H1 (cell line): Measurements from ENCODE around the gene DHRS4L2. TPM values are rescaled to one million over a fixed set of nuclear protein-coding genes. Genes with fewer than 3 reads are reported as not detected.

Experiments
- CTCF ChIA-PET: fragments of 300-600 bp; sonication (Branson Sonifier 250); formaldehyde crosslinking; loops from one replicate; lab custom pipeline; 2021; ENCODE audit not compliant: partially characterized antibody; lab: Charles Lee
- POLR2A ChIA-PET: fragments of 300-600 bp; sonication (Branson Sonifier 250); formaldehyde crosslinking; loops from one replicate; lab custom pipeline; 2021; ENCODE audit warnings: inconsistent platforms; ENCODE audit not compliant: partially characterized antibody; lab: Charles Lee
- DNase-seq, 2 experiments: peaks; one replicate each; pipeline versions ENCODE4 v3.0.0 to v3.0.0-alpha.2; 2010 to 2022; ENCODE audit warnings: low spot score in 2 of 2, low read depth in 1 of 2, mixed read lengths in 1 of 2
- FAIRE-seq: peaks from 2 replicates; lab custom pipeline; 2011; peaks lifted over from hg19 to GRCh38; lab: Jason Lieb, UNC
- H2AFZ ChIP-seq: 2 replicates; pipeline ENCODE4 v1.8.1; 2012; ENCODE audit warnings: low read length, inconsistent platforms
- H2AK5ac ChIP-seq: 2 replicates; pipeline ENCODE4 v1.6.1; 2013; ENCODE audit warnings: low read depth, low read length
- H2BK120ac ChIP-seq: replicated peaks from 2 replicates; pipeline ENCODE3; 2013; ENCODE audit warnings: low read depth, low read length, inconsistent platforms
- H2BK12ac ChIP-seq: 2 replicates; pipeline ENCODE4 v1.6.1; 2013; ENCODE audit warnings: low read depth, low read length
- H2BK15ac ChIP-seq: 2 replicates; pipeline ENCODE4 v1.6.1; 2013; ENCODE audit warnings: low read length
- H2BK20ac ChIP-seq: 2 replicates; pipeline ENCODE4 v1.6.1; 2013; ENCODE audit warnings: low read length
- H2BK5ac ChIP-seq: 2 replicates; pipeline ENCODE4 v1.6.1; 2013; ENCODE audit warnings: low read depth, low read length
- H3K14ac ChIP-seq: 2 replicates; pipeline ENCODE4 v1.6.1; 2013; ENCODE audit warnings: inconsistent platforms; ENCODE audit not compliant: insufficient read length
- H3K18ac ChIP-seq: 2 replicates; pipeline ENCODE4 v1.6.1; 2013; ENCODE audit warnings: low read length; ENCODE audit errors: extremely low read depth
- H3K23ac ChIP-seq: 2 replicates; pipeline ENCODE4 v1.6.1; 2013; ENCODE audit warnings: inconsistent platforms; ENCODE audit not compliant: insufficient read length
- H3K23me2 ChIP-seq: 2 replicates; pipeline ENCODE4 v1.6.1; 2013; ENCODE audit warnings: low read depth, low read length
- H3K27ac ChIP-seq: 2 replicates; pipeline ENCODE4 v1.6.1; 2011; ENCODE audit warnings: low read depth, low read length, inconsistent platforms
- H3K27me3 ChIP-seq, 4 experiments: replicated peaks in 1 of 4; 1 replicate in 1 of 4; 2 replicates in 3 of 4; pipeline versions ENCODE4 v1.6.1 to v1.8.1; 2011 to 2013; ENCODE audit warnings: low read length in 3 of 4, mild to moderate bottlenecking in 3 of 4, inconsistent platforms in 2 of 4, mixed read lengths in 2 of 4, moderate library complexity in 1 of 4; ENCODE audit not compliant: control insufficient read depth in 3 of 4, insufficient read depth in 3 of 4; ENCODE audit errors: extremely low read depth in 1 of 4
- H3K36me3 ChIP-seq, 4 experiments: 2 replicates each; pipeline versions ENCODE4 v1.6.1 to v1.8.1; 2011 to 2013; ENCODE audit warnings: mild to moderate bottlenecking in 4 of 4, low read length in 3 of 4, moderate library complexity in 2 of 4, control low read depth in 1 of 4, inconsistent platforms in 1 of 4; ENCODE audit not compliant: insufficient read depth in 4 of 4, control insufficient read depth in 2 of 4
- H3K4ac ChIP-seq: replicated peaks from 2 replicates; pipeline ENCODE3; 2013; ENCODE audit warnings: low read length, low read depth, mixed read lengths, inconsistent platforms; ENCODE audit not compliant: insufficient read length
- H3K4me1 ChIP-seq, 4 experiments: replicated peaks in 1 of 4; 1 replicate in 1 of 4; 2 replicates in 3 of 4; pipeline versions ENCODE4 v1.6.1 to v1.8.1; 2011 to 2013; ENCODE audit warnings: low read length in 3 of 4, inconsistent platforms in 2 of 4, mixed read lengths in 1 of 4; ENCODE audit not compliant: insufficient read depth in 4 of 4, control insufficient read depth in 3 of 4
- H3K4me2 ChIP-seq, 2 experiments: 2 replicates each; pipeline versions ENCODE4 v1.6.1 to v1.8.1; 2011 to 2013; ENCODE audit warnings: low read depth in 2 of 2, low read length in 2 of 2, control low read depth in 1 of 2, inconsistent platforms in 1 of 2, mild to moderate bottlenecking in 1 of 2; ENCODE audit not compliant: insufficient read depth in 1 of 2
- H3K4me3 ChIP-seq, 4 experiments: fragments of 200-600, 300-600 bp in 1 of 4; sonication (generic), shearing (Covaris generic), sonication (Bioruptor Twin) in 1 of 4; 2 replicates each; pipeline versions ENCODE4 v1.5.1 to v1.8.1; 2011 to 2016; ENCODE audit warnings: low read length in 4 of 4, low read depth in 3 of 4, control low read depth in 2 of 4, inconsistent platforms in 2 of 4, mild to moderate bottlenecking in 2 of 4, mixed read lengths in 1 of 4, moderate library complexity in 1 of 4; ENCODE audit not compliant: insufficient read depth in 2 of 4; ENCODE audit errors: extremely low read depth in 1 of 4
- H3K56ac ChIP-seq: replicated peaks from 2 replicates; pipeline ENCODE3; 2013; ENCODE audit warnings: low read depth, mild to moderate bottlenecking, mixed read lengths, low read length, inconsistent platforms; ENCODE audit not compliant: insufficient read length
- H3K79me1 ChIP-seq: 2 replicates; pipeline ENCODE4 v1.6.1; 2013; ENCODE audit warnings: low read depth, low read length, control low read depth
- H3K79me2 ChIP-seq, 2 experiments: 2 replicates each; pipeline versions ENCODE4 v1.6.1 to v1.8.1; 2012 to 2013; ENCODE audit warnings: low read length in 2 of 2, mild to moderate bottlenecking in 2 of 2, inconsistent platforms in 1 of 2; ENCODE audit not compliant: insufficient read depth in 2 of 2, control insufficient read depth in 1 of 2
- H3K9ac ChIP-seq, 4 experiments: replicated peaks in 1 of 4; 1 replicate in 1 of 4; 2 replicates in 3 of 4; pipeline versions ENCODE4 v1.6.1 to v1.8.1; 2011 to 2013; ENCODE audit warnings: low read depth in 3 of 4, low read length in 3 of 4, control low read depth in 2 of 4, mild to moderate bottlenecking in 2 of 4, moderate library complexity in 2 of 4, inconsistent platforms in 1 of 4; ENCODE audit errors: extremely low read depth in 1 of 4
- H3K9me3 ChIP-seq, 2 experiments: 2 replicates each; pipeline versions ENCODE4 v1.6.1 to v1.8.1; 2012 to 2013; ENCODE audit warnings: mild to moderate bottlenecking in 2 of 2, moderate library complexity in 2 of 2, control low read depth in 1 of 2, inconsistent platforms in 1 of 2, low read depth in 1 of 2, low read length in 1 of 2, mixed read lengths in 1 of 2; ENCODE audit not compliant: insufficient read depth in 2 of 2
- H4K20me1 ChIP-seq, 2 experiments: replicated peaks in 1 of 2; 2 replicates each; pipeline versions ENCODE3 to v1.8.1; 2011 to 2013; ENCODE audit warnings: inconsistent platforms in 2 of 2, low read length in 2 of 2, mild to moderate bottlenecking in 1 of 2; ENCODE audit not compliant: insufficient read depth in 2 of 2, control insufficient read depth in 1 of 2
- H4K5ac ChIP-seq: 2 replicates; pipeline ENCODE4 v1.6.1; 2013; ENCODE audit warnings: low read length, low read depth, mixed read lengths, inconsistent platforms; ENCODE audit not compliant: insufficient read length
- H4K8ac ChIP-seq: 2 replicates; pipeline ENCODE4 v1.8.0; 2013; ENCODE audit warnings: mild to moderate bottlenecking, moderate library complexity, low read length, inconsistent platforms; ENCODE audit not compliant: insufficient read depth; ENCODE audit errors: extremely low read depth
- H4K91ac ChIP-seq: replicated peaks from 2 replicates; pipeline ENCODE3; 2013; ENCODE audit warnings: low read length, mixed read lengths, inconsistent platforms; ENCODE audit not compliant: insufficient read length
- BACH1 ChIP-seq: IDR thresholded peaks from 2 replicates; pipeline ENCODE4 v1.6.1; 2012; ENCODE audit warnings: low read length, improper control_type of control experiment
- CHD2 ChIP-seq: IDR thresholded peaks from 2 replicates; pipeline ENCODE4 v1.6.1; 2012; ENCODE audit warnings: low read length, improper control_type of control experiment
- CTCF ChIP-seq, 3 experiments: IDR thresholded peaks; 1 replicate in 2 of 3; 2 replicates in 1 of 3; pipeline versions ENCODE4 v1.5.1 to v1.6.1; 2011; ENCODE audit warnings: low read length in 3 of 3, mild to moderate bottlenecking in 3 of 3, inconsistent platforms in 2 of 3, low read depth in 1 of 3, moderate library complexity in 1 of 3; ENCODE audit not compliant: insufficient read depth in 1 of 3; ENCODE audit errors: control extremely low read depth in 1 of 3
- EP300 ChIP-seq, 2 experiments: IDR thresholded peaks; 1 replicate in 1 of 2; 2 replicates in 1 of 2; pipeline ENCODE4 v1.6.1; 2011 to 2012; ENCODE audit warnings: low read depth in 2 of 2, low read length in 2 of 2, mild to moderate bottlenecking in 2 of 2, borderline replicate concordance in 1 of 2, inconsistent platforms in 1 of 2, moderate library complexity in 1 of 2
- SIN3A ChIP-seq, 2 experiments: IDR thresholded peaks in 1 of 2; conservative IDR thresholded peaks in 1 of 2; 2 replicates each; pipeline ENCODE4 v1.6.1; 2011 to 2012; ENCODE audit warnings: low read length in 2 of 2, improper control_type of control experiment in 1 of 2, low read depth in 1 of 2, mild to moderate bottlenecking in 1 of 2
- SP1 ChIP-seq: IDR thresholded peaks from 2 replicates; pipeline ENCODE4 v1.6.1; 2011; ENCODE audit warnings: low read depth, low read length
- SP4 ChIP-seq: IDR thresholded peaks from 2 replicates; pipeline ENCODE4 v1.6.1; 2012; ENCODE audit warnings: low read length, inconsistent platforms
- TEAD4 ChIP-seq: IDR thresholded peaks from 2 replicates; pipeline ENCODE4 v1.6.1; 2012; ENCODE audit warnings: low read depth, low read length, inconsistent platforms, mixed read lengths
- YY1 ChIP-seq: IDR thresholded peaks from 2 replicates; pipeline ENCODE4 v1.6.1; 2011; ENCODE audit warnings: low read depth, mild to moderate bottlenecking, low read length
- WGBS, 2 experiments: shearing (Covaris generic) in 1 of 2; methylation state at CpG; one replicate each; pipeline versions ENCODE4 v1.1.6 to v1.1.7; 2013 to 2015; ENCODE audit warnings: low lambda C conversion rate in 2 of 2, mixed read lengths in 2 of 2, inconsistent platforms in 1 of 2, low coverage in 1 of 2, missing lambda C conversion rate in 1 of 2; ENCODE audit not compliant: insufficient replicate concordance in 2 of 2, insufficient coverage in 1 of 2, insufficient read length in 1 of 2; ENCODE audit errors: extremely low coverage in 1 of 2, missing lambda C conversion rate in 1 of 2; 5-methylcytosine and 5-hydroxymethylcytosine counted together
- polyA plus RNA-seq, 7 experiments: library from polyadenylated mRNA; depleted of rRNA in 3 of 7; stranded (reverse) in 5 of 7; unstranded in 2 of 7; fragments of >200 nt in 5 of 7; fragments of 200-250 nt in 2 of 7; gene quantifications; 1 replicate in 5 of 7; 2 replicates in 1 of 7; 4 replicates in 1 of 7; pipeline versions ENCODE4 v1.2.1 to v1.2.3, GENCODE V29; 2011 to 2013; ENCODE audit warnings: missing spikeins in 2 of 7, mixed read lengths in 2 of 7
- total RNA-seq: library from RNA; stranded (reverse); fragmentation: NEBNext Ultra II Directional; extraction: Animal tissue kit (Norgen Biotek cat#: 25700); gene quantifications from 2 replicates; pipeline ENCODE4 v1.2.1, GENCODE V29; 2021

Gene DHRS4L2
- total and polyA plus RNA-seq, 2 of the 8 experiments (the other 6 are each of a cell fraction or from before 2014, with no cell fraction given) = 12.3 to 15.4 TPM

GRCh38 chr14:24013654-24014514 is 25.2 kb downstream of the DHRS4L2 start:
- H2BK20ac ChIP-seq = no peak overlapping the region
- H3K18ac ChIP-seq = no peak overlapping the region
- H3K56ac ChIP-seq = no peak overlapping the region
- H2BK12ac ChIP-seq = no peak overlapping the region
- H3K79me1 ChIP-seq = no peaks in the 10 kb centered on the region
- H3K27ac ChIP-seq = no peak overlapping the region
- H3K14ac ChIP-seq = no peak overlapping the region
- no peaks in the 10 kb centered on the region for H3K27me3 ChIP-seq
- H2AK5ac ChIP-seq = no peak overlapping the region
- CTCF ChIA-PET = interaction anchor here (0.7 to 1.6 kb wide), 5 partner anchors 20 to 284 kb away, joined by 3 to 9 read pairs (median 3); partner anchors contain the start of genes DCAF11 and NRL
- no peak overlapping the region for H3K9ac ChIP-seq
- H2BK5ac ChIP-seq = no peak overlapping the region
- H4K5ac ChIP-seq = no peak overlapping the region
- no peak for DNase-seq
- no peaks in the 10 kb centered on the region for H3K36me3 ChIP-seq
- no peak overlapping the region for H2BK15ac ChIP-seq
- no peak overlapping the region for H3K4ac ChIP-seq
- POLR2A ChIA-PET = interaction anchor here (0.9 to 1.1 kb wide), 2 partner anchors 76 to 80 kb away, joined by 3 read pairs; partner anchors contain the start of gene PCK2
- H3K23me2 ChIP-seq = no peaks in the 10 kb centered on the region
- H2AFZ ChIP-seq = no peak overlapping the region
- no peak overlapping the region for H4K91ac ChIP-seq
- peak; percentile 48 for FAIRE-seq
- WGBS, 2 experiments = 52% methylated on average over 12 of the region's 12 CpGs; no CpG with 5 or more reads in 1 of the 2 experiments
- no peak overlapping the region for H3K23ac ChIP-seq
- no peak overlapping the region for H2BK120ac ChIP-seq
- H4K20me1 ChIP-seq = no peaks in the 10 kb centered on the region
- no peaks in the 10 kb centered on the region for H3K79me2 ChIP-seq
- no peak overlapping the region for H4K8ac ChIP-seq
- peaks cover 0 to 5% (median 0%) of the 10 kb centered on the region in 4 experiments; a peak in 2 of 7 replicates for H3K4me1 ChIP-seq
- H3K9me3 ChIP-seq = no peaks in the 10 kb centered on the region; a peak in 1 of 4 replicates
- H3K4me2 ChIP-seq = no peak overlapping the region
- H3K4me3 ChIP-seq = no peak overlapping the region
- TF ChIP-seq CTCF (IDR thresholded peaks at IDR 0.05; ENCODE audit: control extremely low read depth in 1 of 3, insufficient read depth in 1 of 3, low read depth in 1 of 3, low read length in 3 of 3) (peak in 2 of 3 experiments; percentile 80 to 93; a peak in 3 of 4 replicates), EP300 (IDR thresholded peaks at IDR 0.05; ENCODE audit: borderline replicate concordance in 1 of 2, low read depth in 2 of 2, low read length in 2 of 2) (no peak), TEAD4 (peak; percentile 32; the same call in 1 of the 2 replicates), YY1 (peak; percentile 57; the same call in 1 of the 2 replicates), SP4 (no peak), SIN3A (conservative IDR thresholded peaks at IDR 0.05 in 1 of 2, IDR thresholded peaks at IDR 0.05 in 1 of 2; ENCODE audit: low read depth in 1 of 2, low read length in 2 of 2) (0 out of 4 replicates have a peak, but pooled peaks of 1 of the 2 experiments have one; percentile 40), SP1 (no peak), CHD2 (no peak), BACH1 (no peak)
